Left ventricle myocardium inferior (tissue), 1 donor: Measurements from ENCODE around the gene DAAM1. TPM values are rescaled to one million over a fixed set of nuclear protein-coding genes. Genes with fewer than 3 reads are reported as not detected.
A peak's percentile ranks its signal among the peaks of the same experiment; 100 is the strongest.

ENCODE experiments used
- DNase-seq: peaks from one replicate; pipeline ENCODE4 v3.0.0-alpha.2; 2020
- H3K27ac ChIP-seq: fragments of 200-600 bp; replicated peaks from 2 replicates; pipeline ENCODE4 v1.8.0; 2021
- H3K27me3 ChIP-seq: fragments of 200-600 bp; 2 replicates; pipeline ENCODE4 v1.8.0; 2021; ENCODE audit warnings: low read depth
- H3K36me3 ChIP-seq: fragments of 200-600 bp; 2 replicates; pipeline ENCODE4 v1.8.0; 2021
- H3K4me1 ChIP-seq: fragments of 200-600 bp; 2 replicates; pipeline ENCODE4 v1.8.0; 2021
- H3K4me3 ChIP-seq: fragments of 200-600 bp; 2 replicates; pipeline ENCODE4 v1.8.0; 2021; ENCODE audit warnings: mild to moderate bottlenecking, moderate library complexity
- H3K9me3 ChIP-seq: fragments of 200-600 bp; replicated peaks from 2 replicates; pipeline ENCODE4 v1.8.0; 2021
- intact Hi-C: fragments of 100-400 bp; cut with micrococcal nuclease; formaldehyde crosslinking; loops from one replicate; pipeline ENCODE4 v1.11.0; 2022
- total RNA-seq: library from RNA; stranded (reverse); fragmentation: NEBNext Ultra II Directional; extraction: Animal tissue kit (Norgen Biotek cat#: 25700); gene quantifications from one replicate; pipeline ENCODE4 v1.2.1, GENCODE V29; 2021
- TF ChIP-seq, protein P1 (sequence below): fragments of 200-600 bp; IDR thresholded peaks from 2 replicates; pipeline ENCODE4 v1.8.0; 2021; ENCODE audit warnings: antibody characterized with exemption, mild to moderate bottlenecking, borderline replicate concordance
- donor health status: DM: no; HTN: yes; CAD: no; lungs with severe emphysema.

DAAM1 gene
- total RNA-seq, 1 donor from 2014 or later, result 84.8 TPM

DNA sequence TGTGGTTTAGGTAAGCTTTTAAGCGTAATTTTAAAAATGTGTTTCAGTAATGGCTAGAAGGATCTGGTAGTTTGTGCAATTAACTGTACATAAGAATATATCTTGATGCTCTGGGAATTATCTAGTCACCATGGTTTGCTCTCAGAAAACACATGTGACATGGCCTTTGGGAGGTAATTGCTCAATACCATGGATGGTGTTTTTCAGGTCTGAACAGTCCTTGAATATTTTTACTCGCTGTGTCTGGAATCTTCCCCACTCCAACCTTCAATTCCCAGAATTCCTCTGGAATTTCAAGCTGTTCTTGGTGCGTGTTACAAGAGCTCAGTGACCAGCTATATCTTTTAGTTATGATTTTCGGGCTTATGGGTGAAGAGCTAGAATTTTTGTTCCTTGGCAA is 85.3 kb downstream of the DAAM1 start:
- TF ChIP-seq, protein P1, sequence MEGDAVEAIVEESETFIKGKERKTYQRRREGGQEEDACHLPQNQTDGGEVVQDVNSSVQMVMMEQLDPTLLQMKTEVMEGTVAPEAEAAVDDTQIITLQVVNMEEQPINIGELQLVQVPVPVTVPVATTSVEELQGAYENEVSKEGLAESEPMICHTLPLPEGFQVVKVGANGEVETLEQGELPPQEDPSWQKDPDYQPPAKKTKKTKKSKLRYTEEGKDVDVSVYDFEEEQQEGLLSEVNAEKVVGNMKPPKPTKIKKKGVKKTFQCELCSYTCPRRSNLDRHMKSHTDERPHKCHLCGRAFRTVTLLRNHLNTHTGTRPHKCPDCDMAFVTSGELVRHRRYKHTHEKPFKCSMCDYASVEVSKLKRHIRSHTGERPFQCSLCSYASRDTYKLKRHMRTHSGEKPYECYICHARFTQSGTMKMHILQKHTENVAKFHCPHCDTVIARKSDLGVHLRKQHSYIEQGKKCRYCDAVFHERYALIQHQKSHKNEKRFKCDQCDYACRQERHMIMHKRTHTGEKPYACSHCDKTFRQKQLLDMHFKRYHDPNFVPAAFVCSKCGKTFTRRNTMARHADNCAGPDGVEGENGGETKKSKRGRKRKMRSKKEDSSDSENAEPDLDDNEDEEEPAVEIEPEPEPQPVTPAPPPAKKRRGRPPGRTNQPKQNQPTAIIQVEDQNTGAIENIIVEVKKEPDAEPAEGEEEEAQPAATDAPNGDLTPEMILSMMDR, result no peak
- Histone ChIP-seq H3K4me3 (no peak overlapping the region), H3K27ac (peak overlapping the region; percentile 57), H3K4me1 (peaks cover 79% of the 10 kb centered on the region), H3K27me3 (no peaks in the 10 kb centered on the region), H3K9me3 (no peaks in the 10 kb centered on the region), H3K36me3 (peaks cover 7% of the 10 kb centered on the region)
- intact Hi-C loops, result no loop called here
- no peak for DNase-seq

DNA sequence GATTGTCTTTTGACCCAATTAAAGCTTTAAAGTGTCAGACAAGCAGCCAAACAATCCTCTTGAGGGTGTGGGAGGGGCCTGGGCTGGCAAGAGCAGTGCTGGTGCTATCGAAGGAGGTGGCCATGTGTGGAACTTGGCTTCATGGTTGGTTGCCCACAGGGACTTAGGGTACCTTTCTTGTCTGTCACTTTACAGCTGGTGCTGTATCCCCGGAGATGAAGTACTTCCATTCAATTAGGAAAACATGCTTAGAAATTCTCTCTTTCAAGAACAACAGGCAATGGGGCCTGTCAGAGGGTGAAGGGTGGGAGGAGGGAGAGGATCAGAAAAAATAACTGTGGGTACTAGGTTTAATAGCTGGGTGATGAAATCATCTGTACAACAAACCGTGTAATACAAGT is 86.5 kb downstream of the DAAM1 start:
- Histone ChIP-seq H3K27me3 (no peaks in the 10 kb centered on the region), H3K9me3 (no peaks in the 10 kb centered on the region), H3K4me3 (no peak overlapping the region), H3K36me3 (no peaks in the 10 kb centered on the region), H3K4me1 (peaks cover 74% of the 10 kb centered on the region), H3K27ac (peak overlapping the region; percentile 57)
- DNase-seq, result peak; percentile 41
- TF ChIP-seq, protein P1, result no peak
- intact Hi-C loops, result no loop called here

DNA sequence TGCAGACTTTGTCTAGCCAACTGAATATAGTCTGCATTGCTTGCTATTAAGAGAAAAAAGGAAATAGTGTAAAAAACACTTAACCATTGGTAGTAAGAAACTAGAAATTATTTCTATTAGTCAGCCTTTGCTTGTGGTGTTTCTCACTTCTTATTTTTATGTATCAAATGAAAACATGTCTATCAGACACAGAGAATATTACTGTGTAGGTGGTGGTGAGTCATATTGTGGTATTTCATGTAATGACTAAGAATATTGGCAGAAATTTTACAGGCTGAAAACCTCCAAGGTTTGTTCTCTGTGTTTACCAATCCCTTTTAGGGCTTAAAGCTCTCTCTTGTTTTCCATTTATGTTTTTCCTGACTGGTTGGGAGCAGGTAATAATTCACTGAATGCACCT is 87.2 kb downstream of the DAAM1 start:
- H3K27ac ChIP-seq, result peak overlapping the region; percentile 57
- intact Hi-C loops, result no loop called here
- H3K4me1 ChIP-seq, result peaks cover 70% of the 10 kb centered on the region
- H3K4me3 ChIP-seq, result no peak overlapping the region
- no peak for DNase-seq
- TF ChIP-seq, protein P1, result no peak
- no peaks in the 10 kb centered on the region for H3K9me3 ChIP-seq
- H3K27me3 ChIP-seq, result no peaks in the 10 kb centered on the region
- H3K36me3 ChIP-seq, result no peaks in the 10 kb centered on the region

DNA sequence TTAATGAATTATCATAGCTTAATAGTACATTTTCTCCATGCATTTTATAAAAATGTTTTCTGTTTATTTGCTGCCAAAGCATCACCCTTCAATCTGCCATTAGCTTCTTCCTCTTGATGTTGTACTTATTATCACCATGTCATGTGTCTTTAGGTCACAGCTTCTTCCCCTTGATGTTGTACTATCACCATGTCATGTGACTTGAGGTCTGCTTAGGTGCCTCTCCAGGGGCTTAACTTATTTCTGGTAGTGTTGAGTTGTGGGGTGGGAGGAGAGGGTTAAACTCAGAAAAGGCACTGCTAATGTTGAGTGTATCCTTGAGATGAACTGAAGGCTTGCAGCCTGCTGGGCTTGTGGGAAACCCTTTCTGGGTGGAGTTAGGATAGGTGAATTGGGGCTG is 87.8 kb downstream of the DAAM1 start:
- Histone ChIP-seq H3K4me3 (no peak overlapping the region), H3K27ac (peak overlapping the region; percentile 57), H3K4me1 (peaks cover 75% of the 10 kb centered on the region), H3K9me3 (no peaks in the 10 kb centered on the region), H3K27me3 (no peaks in the 10 kb centered on the region), H3K36me3 (no peaks in the 10 kb centered on the region)
- no peak for DNase-seq
- intact Hi-C loops, result no loop called here
- TF ChIP-seq, protein P1, result no peak

DNA sequence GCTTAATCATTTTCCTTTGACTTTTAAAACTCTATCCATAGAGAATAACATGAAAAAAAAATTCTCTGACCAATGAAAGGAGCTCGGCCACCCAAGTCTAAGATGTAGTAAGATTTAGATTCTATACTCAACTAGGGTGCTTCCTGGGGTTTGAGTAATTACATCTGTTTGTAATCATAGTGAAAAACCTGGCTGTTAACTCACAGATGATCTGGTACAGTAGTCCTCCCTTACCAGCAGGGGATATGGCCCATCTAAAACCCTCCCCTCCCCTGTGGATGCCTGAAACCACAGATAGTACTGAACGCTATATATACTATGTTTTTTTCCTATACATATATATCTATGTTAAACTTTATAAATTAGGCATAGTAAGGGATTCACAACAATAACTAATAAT is 89.2 kb downstream of the DAAM1 start:
- intact Hi-C loops, result no loop called here
- Histone ChIP-seq H3K4me1 (peaks cover 88% of the 10 kb centered on the region), H3K9me3 (no peaks in the 10 kb centered on the region), H3K4me3 (no peak overlapping the region), H3K36me3 (no peaks in the 10 kb centered on the region), H3K27ac (peak overlapping the region; percentile 26), H3K27me3 (no peaks in the 10 kb centered on the region)
- DNase-seq, result no peak
- TF ChIP-seq, protein P1, result no peak

DNA sequence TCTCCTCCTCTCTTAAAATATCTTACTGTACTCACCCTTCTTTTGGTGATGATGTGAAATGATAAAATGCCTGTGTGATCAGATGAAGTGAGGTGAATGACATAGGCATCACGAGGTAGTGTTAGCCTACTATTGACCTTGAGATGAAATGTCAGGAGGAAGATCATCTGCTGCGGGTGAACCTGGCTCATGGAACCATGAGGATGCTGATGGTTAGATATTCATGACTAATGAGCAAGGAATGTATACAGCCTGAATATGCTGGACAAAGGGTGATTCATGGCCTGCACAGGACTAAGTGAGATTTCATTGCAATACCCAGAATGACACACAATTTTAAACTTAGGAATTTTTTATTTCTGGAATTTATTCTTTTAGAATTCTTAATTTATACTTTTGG is 89.6 kb downstream of the DAAM1 start:
- no peaks in the 10 kb centered on the region for H3K36me3 ChIP-seq
- H3K4me3 ChIP-seq, result no peak overlapping the region
- TF ChIP-seq, protein P1, result no peak
- no peak for DNase-seq
- intact Hi-C loops, result no loop called here
- no peaks in the 10 kb centered on the region for H3K9me3 ChIP-seq
- H3K4me1 ChIP-seq, result peaks cover 86% of the 10 kb centered on the region
- H3K27ac ChIP-seq, result peak overlapping the region; percentile 20
- no peaks in the 10 kb centered on the region for H3K27me3 ChIP-seq
